ENCODE measurements around the gene SLC9A8.
"Not testable (repeated sequence)": the region's sequence is repeated elsewhere in the genome, so short reads cannot be mapped to it uniquely, and the experiment has no call there.

SLC9A8 gene

DNA sequence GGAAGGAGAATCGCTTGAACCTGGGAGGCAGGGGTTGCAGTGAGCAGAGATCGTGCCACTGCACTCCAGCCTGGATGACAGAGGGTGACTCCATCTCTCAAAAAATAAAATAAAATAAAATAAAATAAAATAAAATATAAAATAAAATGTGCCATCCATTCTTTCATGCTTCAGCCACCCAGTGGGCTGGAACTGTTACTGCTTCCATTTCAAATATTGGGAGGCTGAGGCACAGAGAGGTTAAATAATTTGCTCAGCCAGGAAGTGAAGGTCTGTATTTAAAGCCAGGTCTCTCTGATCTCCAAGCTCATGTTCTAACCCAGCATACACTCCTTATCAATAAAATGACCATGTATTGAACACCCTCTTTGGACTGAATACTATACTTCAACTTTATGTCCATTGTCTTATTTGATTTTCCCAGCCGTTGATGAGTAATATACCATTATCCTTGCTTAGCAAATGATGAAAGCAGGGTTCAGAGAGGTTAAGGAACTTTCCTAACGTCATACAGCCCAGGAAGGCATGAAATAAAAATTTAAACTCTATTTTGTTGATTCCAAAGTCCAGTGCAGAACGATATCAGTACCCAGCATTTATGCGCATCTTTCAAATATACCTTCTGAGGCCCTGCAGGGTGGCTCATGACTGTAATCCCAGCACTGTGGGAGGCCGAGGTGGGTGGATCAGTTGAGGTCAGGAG lies 25.8 kb upstream of the SLC9A8 start:
- DNase-seq (ENCODE audit: low read depth) = no peak

GRCh38 chr20:49787371-49788357 lies 25.0 kb upstream of the SLC9A8 start:
- DNase-seq (ENCODE audit: low read depth) = no peak

DNA sequence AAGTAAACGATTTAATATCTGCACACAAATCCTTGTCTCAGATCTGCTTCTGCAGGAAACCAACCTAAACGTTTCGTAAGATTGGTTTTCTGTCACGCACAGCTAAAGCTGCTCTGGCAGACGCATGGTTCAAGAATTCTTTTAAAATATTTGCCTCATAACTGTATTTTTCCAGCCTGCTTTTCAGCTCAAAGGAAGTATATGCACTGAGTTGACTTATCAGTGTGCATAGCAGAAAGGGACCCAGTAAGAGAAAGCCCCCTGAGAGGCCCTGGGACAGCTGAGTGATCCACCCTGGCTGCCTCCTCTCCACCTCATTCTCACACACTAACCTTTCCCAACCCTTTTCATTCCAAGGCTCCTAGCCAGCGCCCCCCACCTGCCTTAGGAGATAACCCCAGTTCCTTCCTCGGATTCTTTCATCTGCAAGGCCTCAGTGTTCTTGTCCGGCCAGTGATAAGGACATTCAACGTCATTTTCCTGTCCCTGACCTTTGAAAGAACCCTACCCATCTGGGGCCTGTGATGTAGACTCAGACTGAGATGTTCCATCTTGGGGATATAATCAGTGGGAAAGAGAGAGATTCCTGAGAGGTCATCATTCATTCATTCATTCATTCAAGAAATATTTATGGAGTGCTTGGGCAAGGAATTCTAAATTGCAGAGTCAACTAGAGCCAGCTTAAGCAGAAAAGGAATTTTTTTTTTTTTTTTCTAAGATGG lies 22.4 kb upstream of the SLC9A8 start:
- DNase-seq (ENCODE audit: low read depth) = no peak

- no peak for DNase-seq (ENCODE audit: low read depth)
Observed at GRCh38 chr20:49791165-49791564, 21.5 kb upstream of the SLC9A8 start.

DNA sequence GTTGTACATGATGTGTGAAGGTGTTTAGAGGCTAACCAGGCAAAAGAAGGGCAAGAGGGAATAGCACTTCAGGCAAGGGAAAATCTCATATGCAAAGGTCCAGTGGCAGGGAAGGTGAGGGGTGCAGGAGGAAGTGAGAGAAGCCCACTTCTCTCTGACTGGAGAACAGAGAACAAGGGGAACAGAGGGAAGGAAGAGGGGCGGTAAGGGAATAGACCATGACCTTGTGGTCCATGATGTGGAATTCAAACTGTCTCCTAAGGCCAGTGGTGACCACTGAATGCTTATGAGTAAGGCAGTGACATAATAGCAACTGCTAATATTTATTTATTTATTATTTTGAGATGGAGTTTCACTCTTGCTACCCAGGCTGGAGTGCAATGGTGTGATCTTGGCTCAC lies 20.6 kb upstream of the SLC9A8 start:
- DNase-seq (ENCODE audit: low read depth) = no peak

DNA sequence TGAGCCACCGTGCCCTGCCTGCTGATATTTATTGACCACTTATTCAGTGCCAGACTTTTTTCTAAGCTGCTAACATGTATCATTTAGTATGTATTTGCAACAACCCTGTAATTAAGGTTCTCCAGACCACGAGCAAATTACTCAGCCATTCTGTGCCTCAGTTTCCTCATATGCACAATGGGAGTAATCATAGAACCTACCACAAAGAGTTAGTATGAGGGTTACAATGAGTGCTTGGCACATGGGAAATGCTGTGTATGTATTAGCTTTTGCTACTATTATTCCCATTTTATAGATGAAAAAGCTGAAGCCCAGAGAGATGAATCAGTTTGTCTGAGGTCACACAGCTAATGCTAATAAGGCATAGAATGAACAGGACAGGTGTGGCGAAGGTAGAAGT lies 20.0 kb upstream of the SLC9A8 start:
- DNase-seq (ENCODE audit: low read depth) = no peak

DNA sequence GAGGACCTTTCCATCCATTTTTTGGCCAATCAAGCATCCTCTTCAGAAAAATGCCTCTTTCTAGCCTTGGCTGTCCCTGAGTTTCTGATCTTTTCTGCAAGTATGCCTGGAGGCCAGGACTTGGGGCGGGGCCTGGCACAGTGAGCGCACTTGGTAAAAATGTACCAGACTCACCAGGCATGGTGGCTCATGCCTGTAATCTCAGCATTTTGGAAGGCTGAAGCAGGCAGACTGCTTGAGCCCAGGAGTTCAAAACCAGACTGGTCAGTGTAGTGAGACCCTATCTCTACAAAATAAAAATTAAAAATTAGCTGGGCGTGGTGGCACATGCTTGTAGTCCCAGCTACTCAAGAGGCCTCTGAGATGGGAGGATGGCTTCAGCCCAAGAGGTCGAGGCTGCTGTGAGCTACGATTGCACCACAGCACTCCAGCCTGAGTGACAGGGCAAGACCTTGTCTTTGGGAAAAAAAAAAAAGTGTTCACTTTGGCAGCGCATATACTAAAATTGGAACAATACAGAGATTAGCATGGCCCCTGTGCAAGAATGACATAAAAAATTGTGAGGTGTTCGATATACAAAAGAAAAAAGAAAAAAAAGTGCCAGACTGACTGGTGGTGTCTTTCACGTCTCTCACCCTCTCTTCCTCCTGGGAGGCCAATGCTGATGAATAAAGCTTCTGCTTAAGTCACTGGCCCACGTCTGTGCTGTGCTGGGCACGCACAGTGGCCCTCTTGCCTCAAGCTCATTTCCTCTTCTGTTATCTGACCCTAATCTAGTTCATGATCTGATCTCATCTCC lies 18.1 kb upstream of the SLC9A8 start:
- peak; percentile 2 for DNase-seq (ENCODE audit: low read depth)

GRCh38 chr20:49795135-49795424 lies 17.5 kb upstream of the SLC9A8 start:
- DNase-seq (ENCODE audit: low read depth) = no peak

DNA sequence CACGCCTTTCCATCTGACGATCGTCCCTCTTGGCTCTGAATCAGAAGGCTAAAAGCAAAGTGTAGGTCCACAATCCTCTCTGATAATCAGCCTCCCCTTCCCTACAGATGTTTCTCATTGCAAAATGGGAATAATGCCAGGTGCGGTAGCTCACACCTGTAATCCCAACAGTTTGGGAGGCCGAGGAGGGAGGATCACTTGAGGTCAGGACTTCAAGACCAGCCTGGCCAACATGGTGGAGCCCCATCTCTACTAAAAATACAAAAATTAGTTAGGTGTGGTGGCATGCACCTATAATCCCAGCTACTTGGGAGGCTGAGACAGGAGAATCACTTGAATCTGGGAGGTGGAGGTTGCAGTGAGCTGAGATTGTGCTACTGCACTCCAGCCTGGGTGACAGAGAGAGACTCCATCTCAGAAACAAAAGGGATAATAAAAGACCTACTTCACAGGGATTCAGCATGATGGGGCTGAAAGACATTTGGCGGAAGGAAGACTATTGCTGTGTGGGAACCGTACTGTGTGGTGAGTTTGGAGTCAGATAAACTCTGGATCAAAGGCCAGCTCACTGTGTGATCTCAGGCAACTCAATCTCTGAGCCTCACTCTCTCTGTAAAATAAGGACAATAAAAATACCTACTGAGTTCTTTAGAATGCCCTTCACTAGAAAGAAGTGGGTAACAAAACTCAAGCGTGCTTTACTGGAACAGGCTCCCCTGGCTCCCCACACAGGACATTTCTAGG lies 15.9 kb upstream of the SLC9A8 start:
- no peak for DNase-seq (ENCODE audit: low read depth)

DNA sequence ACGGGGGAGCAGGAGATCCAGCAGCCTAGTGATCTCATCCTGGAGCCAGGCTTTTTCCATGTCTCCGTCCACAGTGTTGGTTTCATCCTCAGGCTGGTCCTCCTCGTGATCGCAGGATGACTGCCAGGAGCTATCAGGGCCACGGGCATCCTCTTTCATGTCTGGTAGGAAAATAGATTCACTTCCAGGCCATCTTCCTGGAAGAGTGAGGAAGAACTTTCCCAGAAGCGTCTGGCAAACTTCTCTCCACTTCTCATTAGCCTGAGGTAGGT lies 15.3 kb upstream of the SLC9A8 start:
- no peak for DNase-seq (ENCODE audit: low read depth)

GRCh38 chr20:49798718-49799117 lies 13.9 kb upstream of the SLC9A8 start:
- DNase-seq (ENCODE audit: low read depth) = no peak

DNA sequence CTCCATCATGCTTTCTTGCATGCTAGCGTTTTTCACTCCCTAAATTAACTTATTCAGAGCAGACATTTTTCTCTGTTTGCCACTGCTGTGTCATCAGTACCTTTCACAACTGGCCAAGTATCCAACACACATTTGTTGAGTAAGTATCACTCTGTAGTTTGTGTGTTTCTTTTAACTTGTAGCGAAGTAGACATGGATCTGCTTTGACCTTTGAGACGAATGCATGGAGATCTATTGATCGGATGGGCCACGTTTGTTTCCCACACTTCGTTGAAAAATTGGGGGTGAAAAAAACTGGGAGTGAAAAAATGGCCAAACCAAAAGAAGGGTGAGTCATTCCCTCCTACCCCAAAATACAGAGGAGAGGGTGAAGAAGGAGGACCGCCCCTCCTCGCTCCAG lies 12.9 kb upstream of the SLC9A8 start:
- no peak for DNase-seq (ENCODE audit: low read depth)

DNA sequence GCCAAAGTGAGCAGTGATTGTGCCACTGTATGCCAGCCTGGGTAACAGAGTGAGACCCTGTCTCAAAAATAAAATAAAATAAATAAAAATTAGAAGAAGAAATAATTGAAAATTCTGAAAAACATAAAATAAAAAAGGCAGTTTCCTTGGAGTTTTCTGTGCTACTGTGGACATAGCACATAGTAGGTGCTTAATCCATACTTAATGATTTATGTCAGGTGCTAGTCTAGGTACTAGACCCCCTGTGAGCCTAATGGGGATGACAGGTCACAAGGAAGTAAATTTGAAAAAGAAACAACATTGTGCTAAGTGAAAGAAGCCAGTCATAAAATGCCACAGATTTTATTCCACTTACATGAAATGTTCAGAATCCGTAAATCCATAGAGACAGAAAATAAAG lies 9.2 kb upstream of the SLC9A8 start:
- DNase-seq (ENCODE audit: low read depth) = no peak

DNA sequence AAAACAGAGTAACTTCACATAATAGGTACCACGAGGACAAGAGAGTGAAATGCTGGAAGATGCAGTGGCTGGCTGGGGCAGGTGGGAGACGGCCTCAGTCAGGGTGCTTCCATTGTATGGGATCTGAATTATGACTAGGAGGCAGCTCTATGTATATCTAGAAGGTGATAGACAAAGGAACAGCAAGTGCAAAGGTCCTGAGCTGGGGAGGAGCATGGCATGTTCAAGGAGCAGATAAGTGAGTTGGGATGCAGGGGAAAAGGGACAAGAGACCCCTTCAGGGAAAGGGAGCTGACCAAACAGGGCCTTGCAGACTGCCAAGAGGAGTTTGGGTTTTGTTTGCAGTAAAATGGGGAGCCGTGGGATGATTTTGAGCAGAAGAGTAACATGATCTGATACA lies 8.3 kb upstream of the SLC9A8 start:
- DNase-seq (ENCODE audit: low read depth) = no peak

GRCh38 chr20:49805224-49805876 lies 7.3 kb upstream of the SLC9A8 start:
- not testable (repeated sequence) for DNase-seq (ENCODE audit: low read depth)

DNA sequence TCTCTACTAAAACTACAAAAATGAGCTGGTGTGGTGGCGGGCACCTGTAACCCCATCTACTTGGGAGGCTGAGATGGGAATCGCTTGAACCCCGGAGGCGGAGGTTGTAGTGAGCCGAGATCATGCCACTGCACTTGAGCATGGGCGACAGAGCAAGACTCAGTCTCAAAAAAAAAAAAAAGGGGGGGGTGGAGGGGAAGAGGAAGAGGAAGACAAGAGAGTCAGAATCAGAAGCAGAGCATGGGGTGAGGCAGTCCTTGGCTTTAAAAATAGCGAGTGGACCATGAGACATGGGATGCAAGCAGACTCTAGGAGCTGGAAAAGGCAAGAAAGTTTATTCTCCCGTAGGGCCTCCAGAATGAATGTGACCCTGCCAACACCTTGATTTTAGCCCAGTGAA lies 3.9 kb upstream of the SLC9A8 start:
- no peak for DNase-seq (ENCODE audit: low read depth)

- DNase-seq (ENCODE audit: low read depth) = no peak
Observed at GRCh38 chr20:49809803-49810359, 2.7 kb upstream of the SLC9A8 start.

- no peak for DNase-seq (ENCODE audit: low read depth)
Observed at GRCh38 chr20:49810491-49811190, 2.0 kb upstream of the SLC9A8 start.

DNA sequence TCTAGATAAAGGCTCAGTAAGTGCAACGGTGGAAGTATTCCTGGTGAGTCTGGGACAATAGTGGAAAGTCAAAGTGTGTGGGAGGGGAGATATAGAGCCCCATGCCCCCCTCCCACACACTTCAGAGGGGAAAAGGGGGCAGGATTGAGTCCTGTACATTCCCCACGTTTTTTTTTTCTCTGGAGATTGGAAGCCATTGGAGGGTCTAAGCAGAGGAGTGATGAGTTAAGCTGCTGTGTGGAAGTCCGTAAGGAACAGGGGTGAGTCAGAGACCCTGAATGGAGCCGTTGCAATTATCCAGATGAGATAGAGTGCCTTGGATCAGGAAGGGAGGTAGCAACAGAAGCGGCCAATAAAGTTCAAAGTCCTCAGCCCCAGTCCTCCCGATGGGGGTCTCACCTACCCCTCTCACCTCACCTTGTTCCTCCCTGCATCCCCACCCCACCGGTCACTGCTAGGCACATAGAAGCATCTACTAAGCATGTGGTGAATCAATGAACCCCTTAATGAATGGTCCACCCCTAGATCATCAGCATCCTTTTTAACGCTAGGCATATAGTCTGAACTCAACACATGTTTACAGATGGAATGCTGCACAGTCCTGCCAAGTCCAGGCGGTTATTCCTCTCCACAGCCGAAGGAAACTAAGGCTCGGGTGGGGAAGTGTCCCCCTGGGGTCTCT lies 662 bp upstream of the SLC9A8 start:
- no peak for DNase-seq (ENCODE audit: low read depth)

All from T-helper 22 cell (primary cell).